ENCODE data around the gene PPP1R16B. TPM values are rescaled to one million over a fixed set of nuclear protein-coding genes. Genes with fewer than 3 reads are reported as not detected.

PPP1R16B gene
- total and polyA plus RNA-seq, 11 donors, result 1.9 to 12.2 (median 6.9) TPM

DNA sequence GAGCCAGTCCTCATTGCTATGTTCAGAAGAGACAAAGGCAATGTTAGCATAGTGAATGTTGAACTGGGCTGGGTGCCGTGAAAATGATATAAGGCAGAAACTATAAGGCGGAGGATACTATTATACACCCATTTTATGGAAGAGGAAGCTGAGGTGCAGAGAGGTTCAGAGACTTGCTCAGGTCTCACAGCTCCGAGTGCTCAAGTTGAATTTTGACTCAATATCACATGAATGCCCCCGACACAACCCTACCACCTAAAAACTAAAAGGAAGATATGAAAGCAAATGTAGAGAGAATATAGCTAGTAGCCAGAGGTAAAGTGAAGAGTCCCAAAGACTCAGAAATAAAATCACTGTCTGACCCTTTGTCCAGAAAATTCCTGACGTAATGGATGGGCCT, 56.7 kb downstream of the PPP1R16B start:
- Histone ChIP-seq H3K9me3 (no peaks in the 10 kb centered on the region), H3K4me1 (peaks cover 0 to 41% (median 12%) of the 10 kb centered on the region in 12 donors), H3K4me3 (no peak overlapping the region), H3K27ac (no peak overlapping the region), H3K36me3 (no peaks in the 10 kb centered on the region), H3K27me3 (no peaks in the 10 kb centered on the region)
- DNase-seq, result no peak
- intact Hi-C loops (cut with DNase I), result no loop called here
- no peak for TF ChIP-seq POLR2A (IDR thresholded peaks at IDR 0.05)
- TF ChIP-seq, protein P1, sequence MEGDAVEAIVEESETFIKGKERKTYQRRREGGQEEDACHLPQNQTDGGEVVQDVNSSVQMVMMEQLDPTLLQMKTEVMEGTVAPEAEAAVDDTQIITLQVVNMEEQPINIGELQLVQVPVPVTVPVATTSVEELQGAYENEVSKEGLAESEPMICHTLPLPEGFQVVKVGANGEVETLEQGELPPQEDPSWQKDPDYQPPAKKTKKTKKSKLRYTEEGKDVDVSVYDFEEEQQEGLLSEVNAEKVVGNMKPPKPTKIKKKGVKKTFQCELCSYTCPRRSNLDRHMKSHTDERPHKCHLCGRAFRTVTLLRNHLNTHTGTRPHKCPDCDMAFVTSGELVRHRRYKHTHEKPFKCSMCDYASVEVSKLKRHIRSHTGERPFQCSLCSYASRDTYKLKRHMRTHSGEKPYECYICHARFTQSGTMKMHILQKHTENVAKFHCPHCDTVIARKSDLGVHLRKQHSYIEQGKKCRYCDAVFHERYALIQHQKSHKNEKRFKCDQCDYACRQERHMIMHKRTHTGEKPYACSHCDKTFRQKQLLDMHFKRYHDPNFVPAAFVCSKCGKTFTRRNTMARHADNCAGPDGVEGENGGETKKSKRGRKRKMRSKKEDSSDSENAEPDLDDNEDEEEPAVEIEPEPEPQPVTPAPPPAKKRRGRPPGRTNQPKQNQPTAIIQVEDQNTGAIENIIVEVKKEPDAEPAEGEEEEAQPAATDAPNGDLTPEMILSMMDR (IDR thresholded peaks at IDR 0.05), result no peak
- WGBS, 4 donors, result 91 to 97% (median 95%) methylated on average over 5 of the region's 5 CpGs
- no peak for ATAC-seq

DNA sequence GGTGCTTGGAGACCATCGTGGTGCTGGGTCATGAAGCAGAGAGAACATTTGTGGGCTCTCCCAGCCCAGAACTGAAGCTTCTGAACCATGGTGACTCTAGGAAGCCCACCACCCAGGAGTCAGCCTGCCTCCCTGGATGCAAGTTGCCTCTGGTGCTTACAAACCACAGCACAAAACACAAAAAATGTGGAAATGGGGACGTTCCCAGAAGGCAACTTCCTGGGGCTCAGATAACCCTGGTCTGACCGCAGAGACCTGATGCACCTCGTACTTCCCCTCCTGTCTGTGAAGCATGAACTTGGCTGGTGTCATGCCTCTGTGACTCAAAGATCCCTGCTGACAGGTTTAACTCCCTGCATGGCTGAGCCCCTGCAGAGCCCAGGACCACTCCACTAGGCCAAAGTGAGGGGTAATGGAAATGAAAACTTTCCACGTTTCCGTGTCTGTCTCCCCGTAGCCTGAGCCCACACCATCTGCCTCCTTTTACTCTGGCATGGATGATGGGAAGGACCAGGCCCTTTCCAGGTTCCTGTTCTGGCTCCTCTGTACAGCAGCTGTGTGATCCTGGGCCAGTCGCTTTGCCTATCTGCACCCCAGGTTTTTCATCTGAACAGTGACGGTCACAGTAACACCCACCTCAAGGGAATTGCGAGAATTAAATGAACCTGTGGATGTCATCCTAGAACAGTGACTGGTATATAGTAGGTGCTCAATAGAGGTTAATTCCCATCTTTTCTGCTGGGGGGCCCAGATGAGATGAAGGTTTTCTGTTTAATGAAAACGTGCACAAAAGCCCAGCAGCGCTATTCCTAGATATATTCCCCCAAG, 57.7 kb downstream of the PPP1R16B start:
- H3K4me3 ChIP-seq, result no peak overlapping the region
- H3K36me3 ChIP-seq, result no peaks in the 10 kb centered on the region
- no peaks in the 10 kb centered on the region for H3K27me3 ChIP-seq
- DNase-seq, result no peak
- WGBS, 4 donors, result 57 to 71% (median 61%) methylated on average over 11 to 12 of the region's 12 CpGs
- intact Hi-C loops (cut with DNase I), result no loop called here
- peaks cover 0 to 41% (median 12%) of the 10 kb centered on the region in 12 donors for H3K4me1 ChIP-seq
- TF ChIP-seq, protein P1 (IDR thresholded peaks at IDR 0.05), result no peak
- no peak for TF ChIP-seq POLR2A (IDR thresholded peaks at IDR 0.05)
- no peaks in the 10 kb centered on the region for H3K9me3 ChIP-seq
- no peak overlapping the region for H3K27ac ChIP-seq
- ATAC-seq, result no peak

DNA sequence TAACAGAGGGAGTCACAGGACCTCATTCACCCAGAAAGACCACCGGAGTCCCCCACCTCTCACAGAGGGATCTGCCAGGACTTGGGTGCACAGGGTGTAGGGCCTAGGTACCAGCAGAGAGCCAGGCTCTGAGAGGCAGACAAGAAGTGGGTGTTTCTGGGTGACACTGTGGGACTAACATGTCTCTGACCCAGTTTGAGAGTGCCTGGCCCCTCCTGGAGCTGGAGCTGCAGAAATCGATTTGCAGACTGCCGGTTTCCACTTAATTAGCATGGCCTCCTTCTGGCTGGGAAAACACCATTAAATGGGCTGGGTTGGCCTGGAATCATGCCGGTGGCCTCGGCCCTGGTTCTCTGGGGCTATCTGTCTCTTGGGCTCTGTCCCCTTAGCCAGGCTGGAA, 59.2 kb downstream of the PPP1R16B start:
- 66 to 78% (median 69%) methylated on average over 3 to 5 of the region's 5 CpGs for WGBS, 4 donors
- intact Hi-C loops (cut with DNase I), result no loop called here

More for the DNA sequence above, 59.2 kb downstream of the PPP1R16B start:
- peaks cover 0 to 7% (median 0%) of the 10 kb centered on the region in 12 donors for H3K9me3 ChIP-seq
- H3K4me1 ChIP-seq, result peaks cover 0 to 27% (median 12%) of the 10 kb centered on the region in 12 donors
- TF ChIP-seq POLR2A (IDR thresholded peaks at IDR 0.05), result no peak
- TF ChIP-seq, protein P1 (IDR thresholded peaks at IDR 0.05), result no peak
- DNase-seq (no peak), ATAC-seq (no peak)
- H3K27me3 ChIP-seq, result no peaks in the 10 kb centered on the region
- H3K4me3 ChIP-seq, result no peak overlapping the region
- H3K36me3 ChIP-seq, result no peaks in the 10 kb centered on the region
- H3K27ac ChIP-seq, result no peak overlapping the region

Measured in heart left ventricle (tissue), 16 donors.